Endothelial cell of umbilical vein (primary cell): Measurements from ENCODE around the gene PPP2R3B. TPM values are rescaled to one million over a fixed set of nuclear protein-coding genes. Genes with fewer than 3 reads are reported as not detected.

Source experiments
- BruUV-seq: library from RNA; stranded (reverse); fragments of 400-500 nt; replicated peaks from 2 replicates; lab custom pipeline; 2021; lab: Mats Ljungman, UMichigan
- CTCF ChIA-PET: fragments of 300-600, 350-600 bp; sonication (Branson Sonifier 250); formaldehyde crosslinking; loops from one replicate; lab custom pipeline; 2021; ENCODE audit warnings: antibody characterized with exemption, inconsistent platforms; lab: Charles Lee
- POLR2A ChIA-PET: fragments of 300-600, 350-600 bp; sonication (Branson Sonifier 250); formaldehyde crosslinking; loops from one replicate; lab custom pipeline; 2021; ENCODE audit warnings: antibody characterized with exemption, inconsistent platforms; lab: Charles Lee
- DNase-seq: peaks from one replicate; pipeline ENCODE4 v3.0.0-alpha.2; 2011; ENCODE audit warnings: low read depth, low spot score
- FAIRE-seq: peaks from 2 replicates; lab custom pipeline; 2011; peaks lifted over from hg19 to GRCh38; lab: Jason Lieb, UNC
- H2AFZ ChIP-seq: 2 replicates; pipeline ENCODE4 v1.6.0; 2012; ENCODE audit warnings: low read depth, low read length, control low read depth, inconsistent platforms
- H3K27ac ChIP-seq: 2 replicates; pipeline ENCODE4 v1.5.1; 2011; ENCODE audit warnings: low read depth, mild to moderate bottlenecking, control low read depth, low read length, moderate library complexity; ENCODE audit not compliant: insufficient read depth
- H3K27me3 ChIP-seq, 2 experiments: 2 replicates each; pipeline versions ENCODE4 v1.6.0 to v1.6.1; 2011; ENCODE audit warnings: low read length in 2 of 2, mixed read lengths in 1 of 2; ENCODE audit not compliant: control insufficient read depth in 2 of 2, insufficient read depth in 2 of 2
- H3K36me3 ChIP-seq, 2 experiments: 2 replicates in 1 of 2; 3 replicates in 1 of 2; pipeline ENCODE4 v1.5.1; 2011; ENCODE audit warnings: low read length in 2 of 2, mild to moderate bottlenecking in 1 of 2, moderate library complexity in 1 of 2; ENCODE audit not compliant: control insufficient read depth in 2 of 2, insufficient read depth in 2 of 2; ENCODE audit errors: extremely low read depth in 1 of 2
- H3K4me1 ChIP-seq: 3 replicates; pipeline ENCODE4 v1.5.1; 2011; ENCODE audit warnings: mild to moderate bottlenecking, low read length; ENCODE audit not compliant: control insufficient read depth, insufficient read depth; ENCODE audit errors: extremely low read depth
- H3K4me2 ChIP-seq: 2 replicates; pipeline ENCODE4 v1.6.1; 2011; ENCODE audit warnings: low read length, control low read depth, mixed read lengths; ENCODE audit not compliant: insufficient read depth
- H3K4me3 ChIP-seq, 3 experiments: fragments of 200-600 bp in 1 of 3; sonication (generic), shearing (Covaris generic) in 1 of 3; replicated peaks in 1 of 3; 2 replicates each; pipeline ENCODE4 v1.5.1; 2011 to 2016; ENCODE audit warnings: control low read depth in 3 of 3, low read length in 3 of 3, mild to moderate bottlenecking in 2 of 3, inconsistent platforms in 1 of 3, low read depth in 1 of 3, moderate library complexity in 1 of 3; ENCODE audit not compliant: insufficient read depth in 1 of 3
- H3K79me2 ChIP-seq: 2 replicates; pipeline ENCODE4 v1.6.0; 2012; ENCODE audit warnings: low read length, inconsistent platforms; ENCODE audit not compliant: control insufficient read depth, insufficient read depth
- H3K9ac ChIP-seq: replicated peaks from 2 replicates; pipeline ENCODE3; 2011; ENCODE audit warnings: low read length, control low read depth; ENCODE audit not compliant: insufficient read depth; ENCODE audit errors: extremely low read depth
- H3K9me1 ChIP-seq: replicated peaks from 3 replicates; pipeline ENCODE4 v1.6.0; 2011; ENCODE audit warnings: mild to moderate bottlenecking, low read length; ENCODE audit not compliant: control insufficient read depth, insufficient read depth; ENCODE audit errors: extremely low read depth
- H3K9me3 ChIP-seq: replicated peaks from 2 replicates; pipeline ENCODE4 v1.5.1; 2012; ENCODE audit warnings: low read length, inconsistent platforms; ENCODE audit not compliant: control insufficient read depth, insufficient read depth
- H4K20me1 ChIP-seq: replicated peaks from 2 replicates; pipeline ENCODE3; 2011; ENCODE audit warnings: mild to moderate bottlenecking, low read length; ENCODE audit not compliant: control insufficient read depth, insufficient read depth; ENCODE audit errors: extremely low read depth
- CTCF ChIP-seq, 2 donors: IDR thresholded peaks; 1 replicate in 1 of 2; 2 replicates in 1 of 2; pipeline ENCODE4 v1.5.1; 2011; ENCODE audit warnings: low read length in 2 of 2, mild to moderate bottlenecking in 2 of 2, moderate library complexity in 2 of 2, control low read depth in 1 of 2, inconsistent platforms in 1 of 2, low read depth in 1 of 2; ENCODE audit not compliant: insufficient read depth in 1 of 2; ENCODE audit errors: extremely low read depth in 1 of 2
- EZH2 ChIP-seq: IDR thresholded peaks from 2 replicates; pipeline ENCODE4 v1.6.1; 2012; ENCODE audit warnings: borderline replicate concordance, low read depth, mild to moderate bottlenecking, moderate library complexity, low read length, inconsistent platforms; ENCODE audit not compliant: severe bottlenecking
- GATA2 ChIP-seq: IDR thresholded peaks from 2 replicates; pipeline ENCODE4 v1.7.0; 2011; ENCODE audit warnings: low read depth, mild to moderate bottlenecking, moderate library complexity, mixed read lengths, low read length; ENCODE audit not compliant: insufficient read length, insufficient read depth
- MYC ChIP-seq: IDR thresholded peaks from one replicate; pipeline ENCODE4 v1.6.1; 2011; ENCODE audit warnings: mild to moderate bottlenecking, low read depth, low read length
- POLR2A ChIP-seq: IDR thresholded peaks from 2 replicates; pipeline ENCODE4 v1.6.1; 2012; ENCODE audit warnings: low read depth, mild to moderate bottlenecking, control low read depth, low read length
- POLR2AphosphoS5 ChIP-seq: IDR thresholded peaks from 2 replicates; pipeline ENCODE4 v1.6.1; 2012; ENCODE audit warnings: low read depth, mild to moderate bottlenecking, control low read depth, low read length, moderate library complexity; ENCODE audit not compliant: insufficient read depth
- dilution Hi-C: fragments of 300-500 bp; cut with MboI; formaldehyde crosslinking; loops from one replicate; pipeline ENCODE4 v1.15.0; 2019; ENCODE audit warnings: low sequenced_read_pairs; ENCODE audit not compliant: extremely low pct_ligation_motif_present
- intact Hi-C: fragments of 100-400 bp; cut with micrococcal nuclease; formaldehyde crosslinking; loops from one replicate; pipeline ENCODE4 v1.10.0; 2022
- polyA plus RNA-seq, 4 experiments: library from polyadenylated mRNA; depleted of rRNA in 3 of 4; stranded (reverse) in 3 of 4; unstranded in 1 of 4; fragments of >200 nt; gene quantifications; 2 replicates each; pipeline versions ENCODE4 v1.2.1 to v1.2.3, GENCODE V29; 2011 to 2012; ENCODE audit warnings: missing spikeins in 1 of 4
- total RNA-seq: library from RNA; stranded (reverse); gene quantifications from 2 replicates; pipeline ENCODE4 v1.2.3, GENCODE V29; 2021

Gene PPP2R3B
- total and polyA plus RNA-seq, 2 donors (not counting 3 experiments of a cell fraction or from before 2014, with no cell fraction given), result 19.1 to 33.6 TPM

GRCh38 chrX:341541-342101 is 45.1 kb downstream of the PPP2R3B start:
- TF ChIP-seq EZH2 (no peak), POLR2AphosphoS5 (no peak), GATA2 (no peak), POLR2A (no peak), MYC (no peak), CTCF (IDR thresholded peaks at IDR 0.05; ENCODE audit: extremely low read depth in 1 of 2, insufficient read depth in 1 of 2, low read depth in 1 of 2, low read length in 2 of 2) (no peak)
- Histone ChIP-seq H3K9me3 (no peaks in the 10 kb centered on the region), H3K36me3 (peaks cover 0 to 3% of the 10 kb centered on the region in 2 experiments), H2AFZ (no peak overlapping the region), H3K4me1 (no peaks in the 10 kb centered on the region), H3K79me2 (no peaks in the 10 kb centered on the region), H3K9me1 (no peaks in the 10 kb centered on the region), H4K20me1 (no peaks in the 10 kb centered on the region), H3K27ac (no peak overlapping the region), H3K4me2 (no peak overlapping the region), H3K4me3 (no peak overlapping the region), H3K9ac (no peak overlapping the region), H3K27me3 (no peaks in the 10 kb centered on the region)
- intact Hi-C loops (no loop called here), dilution Hi-C loops (no loop called here)
- BruUV-seq, result no TSS peak
- ChIA-PET CTCF (no interaction called here), POLR2A (no interaction called here)
- FAIRE-seq (no peak), DNase-seq (no peak)
